HepG2 (cell line): ENCODE data around the gene CCDC142. TPM values are rescaled to one million over a fixed set of nuclear protein-coding genes. Genes with fewer than 3 reads are reported as not detected.

Source experiments
- AKAP8 ChIP-seq: sonication (generic); formaldehyde crosslinking; IDR thresholded peaks from 2 replicates; pipeline ENCODE4 v1.5.1; 2020; ENCODE audit warnings: mild to moderate bottlenecking, missing genetic modification reagents
- CREB1 ChIP-seq, 2 experiments: fragments of 450-650 bp in 1 of 2; IDR thresholded peaks; 2 replicates each; pipeline ENCODE4 v1.6.1; 2016 to 2017; ENCODE audit warnings: control low read depth in 1 of 2, mild to moderate bottlenecking in 1 of 2, missing compliant biosample characterization in 1 of 2, missing genetic modification characterization in 1 of 2
- DNMT3B ChIP-seq: conservative IDR thresholded peaks from 2 replicates; pipeline ENCODE4 v1.6.1; 2016; ENCODE audit warnings: missing biosample characterization, control low read depth
- FOSL2 ChIP-seq: sonication (generic); formaldehyde crosslinking; IDR thresholded peaks from 2 replicates; pipeline ENCODE4 v1.4.0; 2020; ENCODE audit warnings: missing genetic modification reagents
- GATAD1 ChIP-seq: IDR thresholded peaks from 2 replicates; pipeline ENCODE4 v1.6.1; 2016; ENCODE audit warnings: missing genetic modification reagents, missing compliant biosample characterization
- HMGXB4 ChIP-seq, 2 experiments: sonication (generic) in 1 of 2; formaldehyde crosslinking in 1 of 2; IDR thresholded peaks; 2 replicates each; pipeline versions ENCODE4 v1.4.0 to v1.6.1; 2018 to 2020; ENCODE audit warnings: missing genetic modification reagents in 2 of 2, borderline replicate concordance in 1 of 2, low read depth in 1 of 2, mild to moderate bottlenecking in 1 of 2, missing biosample characterization in 1 of 2
- HOXA3 ChIP-seq: sonication (generic); formaldehyde crosslinking; IDR thresholded peaks from 2 replicates; pipeline ENCODE4 v1.5.0; 2020; ENCODE audit warnings: missing genetic modification reagents
- NPAS2 ChIP-seq: sonication (generic); formaldehyde crosslinking; IDR thresholded peaks from 2 replicates; pipeline ENCODE4 v1.8.0; 2022; ENCODE audit warnings: mild to moderate bottlenecking, missing genetic modification reagents, borderline replicate concordance
- PCBP2 ChIP-seq: fragments of 200-400 bp; formaldehyde crosslinking; optimal IDR thresholded peaks from 2 replicates; pipeline ENCODE3; 2018; ENCODE audit warnings: low read length, low read depth; ENCODE audit not compliant: poor library complexity, severe bottlenecking
- PHF8 ChIP-seq: sonication (generic); formaldehyde crosslinking; IDR thresholded peaks from 2 replicates; pipeline ENCODE4 v1.5.0; 2020; ENCODE audit warnings: missing genetic modification reagents
- RBFOX2 ChIP-seq: fragments of 200-400 bp; formaldehyde crosslinking; IDR thresholded peaks from 2 replicates; pipeline ENCODE4 v1.6.1; 2017; ENCODE audit warnings: low read depth, mild to moderate bottlenecking, low read length
- SIN3A ChIP-seq: IDR thresholded peaks from 2 replicates; pipeline ENCODE4 v1.6.1; 2011; ENCODE audit warnings: low read depth, mild to moderate bottlenecking, control low read depth, low read length, borderline replicate concordance
- SIN3B ChIP-seq: fragments of 150-350 bp; IDR thresholded peaks from 2 replicates; pipeline ENCODE4 v1.6.1; 2014; ENCODE audit warnings: low read length
- TCF12 ChIP-seq, 2 experiments: fragments of 450-650 bp in 1 of 2; sonication (generic) in 1 of 2; formaldehyde crosslinking in 1 of 2; IDR thresholded peaks; 2 replicates each; pipeline versions ENCODE4 v1.6.1 to v1.8.0; 2017 to 2022; ENCODE audit warnings: antibody characterized with exemption in 1 of 2, mild to moderate bottlenecking in 1 of 2, missing genetic modification reagents in 1 of 2, moderate library complexity in 1 of 2
- ZBTB42 ChIP-seq: sonication (generic); formaldehyde crosslinking; IDR thresholded peaks from 2 replicates; pipeline ENCODE4 v1.5.0; 2020; ENCODE audit warnings: mild to moderate bottlenecking, missing genetic modification reagents
- ZBTB44 ChIP-seq: sonication (generic); formaldehyde crosslinking; IDR thresholded peaks from 2 replicates; pipeline ENCODE4 v1.4.0; 2020; ENCODE audit warnings: missing genetic modification reagents
- ZFP91 ChIP-seq: sonication (generic); formaldehyde crosslinking; IDR thresholded peaks from 2 replicates; pipeline ENCODE4 v1.9.0; 2022; ENCODE audit warnings: missing genetic modification reagents, mild to moderate bottlenecking, borderline replicate concordance
- ZMAT5 ChIP-seq: sonication (generic); formaldehyde crosslinking; IDR thresholded peaks from 2 replicates; pipeline ENCODE4 v1.5.0; 2020; ENCODE audit warnings: mild to moderate bottlenecking, low read depth, missing genetic modification reagents, borderline replicate concordance
- ZNF160 ChIP-seq: sonication (generic); formaldehyde crosslinking; IDR thresholded peaks from 2 replicates; pipeline ENCODE4 v1.8.0; 2022; ENCODE audit warnings: mild to moderate bottlenecking, inconsistent platforms, missing genetic modification reagents
- ZNF17 ChIP-seq: sonication (generic); formaldehyde crosslinking; IDR thresholded peaks from 2 replicates; pipeline ENCODE4 v1.5.0; 2020; ENCODE audit warnings: mild to moderate bottlenecking, missing genetic modification reagents
- ZNF546 ChIP-seq: sonication (generic); formaldehyde crosslinking; conservative IDR thresholded peaks from 2 replicates; pipeline ENCODE4 v1.8.1; 2023; ENCODE audit warnings: mild to moderate bottlenecking, missing genetic modification reagents
- ZNF547 ChIP-seq: sonication (generic); formaldehyde crosslinking; IDR thresholded peaks from 2 replicates; pipeline ENCODE4 v1.5.1; 2020; ENCODE audit warnings: mild to moderate bottlenecking, missing genetic modification reagents
- ZNF788 ChIP-seq: sonication (generic); formaldehyde crosslinking; IDR thresholded peaks from 2 replicates; pipeline ENCODE4 v1.5.0; 2020; ENCODE audit warnings: mild to moderate bottlenecking, missing genetic modification reagents, borderline replicate concordance
- polyA plus RNA-seq, 8 experiments: library from polyadenylated mRNA; depleted of rRNA in 3 of 8; stranded (reverse) in 7 of 8; unstranded in 1 of 8; fragments of >200 nt; fragmentation: Illumina TruSeq in 4 of 8; extraction: Trizol in 4 of 8; gene quantifications; 2 replicates each; pipeline versions ENCODE4 v1.2.1 to v1.2.3, GENCODE V29; 2011 to 2016; ENCODE audit warnings: low read depth in 4 of 8, missing spikeins in 1 of 8, mixed read lengths in 1 of 8; ENCODE audit not compliant: insufficient read depth in 1 of 8
- total RNA-seq, 5 experiments: library from RNA; depleted of rRNA; stranded (reverse); fragments of >200 nt; fragmentation: Illumina TruSeq; extraction: Trizol; gene quantifications; 2 replicates each; pipeline ENCODE4 v1.2.3, GENCODE V29; 2016; ENCODE audit warnings: low read depth in 1 of 5

The CCDC142 gene
- total and polyA plus RNA-seq, 2 of the 13 experiments (the other 11 are each of a cell fraction or from before 2014, with no cell fraction given), result 14.7 to 30.4 TPM

GRCh38 chr2:74499267-74499939, 16.6 kb upstream of the CCDC142 start, which contains the start of gene LBX2 (continued):
- TF ChIP-seq ZBTB42 (no peak), SIN3B (no peak), DNMT3B (CRISPR knock-in tag) (no peak), AKAP8 (CRISPR knock-in tag) (peak; percentile 68; the same call in 1 of the 2 replicates), ZNF788 (CRISPR knock-in tag) (no peak; the same call in 1 of the 2 replicates), PHF8 (CRISPR knock-in tag) (0 out of 2 replicates have a peak, but pooled peaks have one; percentile 35), ZNF160 (CRISPR knock-in tag) (0 out of 2 replicates have a peak, but pooled peaks have one; percentile 36), HMGXB4 (CRISPR knock-in tag; IDR thresholded peaks at IDR 0.05; ENCODE audit: borderline replicate concordance in 1 of 2, low read depth in 1 of 2) (peak in 1 of 2 experiments; percentile 25; a peak in 1 of 4 replicates), HOXA3 (CRISPR knock-in tag) (peak; percentile 37; the same call in 1 of the 2 replicates), ZBTB44 (CRISPR knock-in tag) (no peak), ZNF546 (CRISPR knock-in tag) (no peak), ZFP91 (CRISPR knock-in tag) (peak; percentile 60; the same call in 1 of the 2 replicates), SIN3A (no peak), ZNF547 (no peak), FOSL2 (CRISPR knock-in tag) (no peak), ZMAT5 (CRISPR knock-in tag) (no peak), NPAS2 (no peak), GATAD1 (CRISPR knock-in tag) (no peak), PCBP2 (no peak), RBFOX2 (peak; percentile 74), CREB1 (IDR thresholded peaks at IDR 0.05) (no peak), CREB1 (CRISPR knock-in tag; IDR thresholded peaks at IDR 0.05) (no peak), TCF12 (IDR thresholded peaks at IDR 0.05) (no peak), TCF12 (CRISPR knock-in tag; IDR thresholded peaks at IDR 0.05) (no peak), ZNF17 (CRISPR knock-in tag) (no peak)
